Measurements from ENCODE around the gene BRD8.
"Not testable (repeated sequence)": the region's sequence is repeated elsewhere in the genome, so short reads cannot be mapped to it uniquely, and the experiment has no call there.

The BRD8 gene

GRCh38 chr5:138157626-138158025 lies 20.8 kb downstream of the BRD8 start:
- Histone ChIP-seq H3K27me3 (ENCODE audit: control insufficient read depth, insufficient read depth, low read length) (no peaks in the 10 kb centered on the region), H3K4me3 (ENCODE audit: low read length) (no peak overlapping the region), H3K36me3 (ENCODE audit: control insufficient read depth, low read depth, low read length) (peaks cover 59% of the 10 kb centered on the region), H3K9ac (ENCODE audit: low read length) (no peak overlapping the region), H3K9me3 (ENCODE audit: control insufficient read depth, low read depth, low read length) (no peaks in the 10 kb centered on the region), H3K4me1 (ENCODE audit: control insufficient read depth, low read depth, low read length) (no peaks in the 10 kb centered on the region), H3K27ac (ENCODE audit: low read length) (no peak overlapping the region)

- H3K9ac ChIP-seq (ENCODE audit: low read length); H3K4me1 ChIP-seq (ENCODE audit: control insufficient read depth, low read depth, low read length); H3K4me3 ChIP-seq (ENCODE audit: low read length): not testable (repeated sequence)
Observed at GRCh38 chr5:138155977-138156376, 22.5 kb downstream of the BRD8 start.

GRCh38 chr5:138149530-138149929 lies 28.9 kb downstream of the BRD8 start:
- Histone ChIP-seq H3K4me1 (ENCODE audit: control insufficient read depth, low read depth, low read length) (no peaks in the 10 kb centered on the region), H3K9me3 (ENCODE audit: control insufficient read depth, low read depth, low read length) (no peaks in the 10 kb centered on the region), H3K27ac (ENCODE audit: low read length) (no peak overlapping the region), H3K9ac (ENCODE audit: low read length) (no peak overlapping the region), H3K4me3 (ENCODE audit: low read length) (no peak overlapping the region), H3K36me3 (ENCODE audit: control insufficient read depth, low read depth, low read length) (no peaks in the 10 kb centered on the region), H3K27me3 (ENCODE audit: control insufficient read depth, insufficient read depth, low read length) (no peaks in the 10 kb centered on the region)

More at GRCh38 chr5:138155977-138156376, 22.5 kb downstream of the BRD8 start:
- H3K9me3 ChIP-seq (ENCODE audit: control insufficient read depth, low read depth, low read length); H3K27me3 ChIP-seq (ENCODE audit: control insufficient read depth, insufficient read depth, low read length); H3K27ac ChIP-seq (ENCODE audit: low read length): not testable (repeated sequence)
- H3K36me3 ChIP-seq (ENCODE audit: control insufficient read depth, low read depth, low read length) = peaks cover 45% of the 10 kb centered on the region

- H3K4me3 ChIP-seq (ENCODE audit: low read length) = no peak overlapping the region
Observed at GRCh38 chr5:138148811-138149210, 29.6 kb downstream of the BRD8 start.

GRCh38 chr5:138143578-138143977 lies 34.9 kb downstream of the BRD8 start:
- H3K36me3 ChIP-seq (ENCODE audit: control insufficient read depth, low read depth, low read length); H3K27ac ChIP-seq (ENCODE audit: low read length); H3K9me3 ChIP-seq (ENCODE audit: control insufficient read depth, low read depth, low read length); H3K9ac ChIP-seq (ENCODE audit: low read length); H3K4me1 ChIP-seq (ENCODE audit: control insufficient read depth, low read depth, low read length); H3K27me3 ChIP-seq (ENCODE audit: control insufficient read depth, insufficient read depth, low read length); H3K4me3 ChIP-seq (ENCODE audit: low read length): not testable (repeated sequence)

More at GRCh38 chr5:138148811-138149210, 29.6 kb downstream of the BRD8 start:
- H3K9me3 ChIP-seq (ENCODE audit: control insufficient read depth, low read depth, low read length) = no peaks in the 10 kb centered on the region
- no peaks in the 10 kb centered on the region for H3K36me3 ChIP-seq (ENCODE audit: control insufficient read depth, low read depth, low read length)
- no peaks in the 10 kb centered on the region for H3K4me1 ChIP-seq (ENCODE audit: control insufficient read depth, low read depth, low read length)
- no peak overlapping the region for H3K27ac ChIP-seq (ENCODE audit: low read length)
- H3K27me3 ChIP-seq (ENCODE audit: control insufficient read depth, insufficient read depth, low read length) = no peaks in the 10 kb centered on the region
- H3K9ac ChIP-seq (ENCODE audit: low read length) = no peak overlapping the region

GRCh38 chr5:138141734-138142133 lies 36.7 kb downstream of the BRD8 start:
- Histone ChIP-seq H3K4me3 (ENCODE audit: low read length) (no peak overlapping the region), H3K9ac (ENCODE audit: low read length) (no peak overlapping the region), H3K4me1 (ENCODE audit: control insufficient read depth, low read depth, low read length) (no peaks in the 10 kb centered on the region), H3K27me3 (ENCODE audit: control insufficient read depth, insufficient read depth, low read length) (no peaks in the 10 kb centered on the region), H3K27ac (ENCODE audit: low read length) (no peak overlapping the region), H3K9me3 (ENCODE audit: control insufficient read depth, low read depth, low read length) (no peaks in the 10 kb centered on the region), H3K36me3 (ENCODE audit: control insufficient read depth, low read depth, low read length) (no peaks in the 10 kb centered on the region)

- no peak overlapping the region for H3K27ac ChIP-seq (ENCODE audit: low read length)
- no peaks in the 10 kb centered on the region for H3K4me1 ChIP-seq (ENCODE audit: control insufficient read depth, low read depth, low read length)
- H3K36me3 ChIP-seq (ENCODE audit: control insufficient read depth, low read depth, low read length) = no peaks in the 10 kb centered on the region
- no peak overlapping the region for H3K4me3 ChIP-seq (ENCODE audit: low read length)
- no peaks in the 10 kb centered on the region for H3K9me3 ChIP-seq (ENCODE audit: control insufficient read depth, low read depth, low read length)
- no peak overlapping the region for H3K9ac ChIP-seq (ENCODE audit: low read length)
- H3K27me3 ChIP-seq (ENCODE audit: control insufficient read depth, insufficient read depth, low read length) = no peaks in the 10 kb centered on the region
Observed at GRCh38 chr5:138140268-138140667, 38.2 kb downstream of the BRD8 start.

- Histone ChIP-seq H3K4me1 (ENCODE audit: control insufficient read depth, low read depth, low read length) (no peaks in the 10 kb centered on the region), H3K9ac (ENCODE audit: low read length) (no peak overlapping the region), H3K9me3 (ENCODE audit: control insufficient read depth, low read depth, low read length) (no peaks in the 10 kb centered on the region), H3K4me3 (ENCODE audit: low read length) (peak overlapping the region; percentile 61), H3K27me3 (ENCODE audit: control insufficient read depth, insufficient read depth, low read length) (no peaks in the 10 kb centered on the region), H3K27ac (ENCODE audit: low read length) (no peak overlapping the region), H3K36me3 (ENCODE audit: control insufficient read depth, low read depth, low read length) (no peaks in the 10 kb centered on the region)
Observed at GRCh38 chr5:138139781-138140090, 38.7 kb downstream of the BRD8 start.

GRCh38 chr5:138138949-138139780 lies 39.3 kb downstream of the BRD8 start, which contains the start of gene NME5:
NME5 (minus strand) TSS chr5:138139428; CDS start chr5:138138780, 648 bp downstream.
- H3K27me3 ChIP-seq (ENCODE audit: control insufficient read depth, insufficient read depth, low read length) = no peaks in the 10 kb centered on the region
- H3K9me3 ChIP-seq (ENCODE audit: control insufficient read depth, low read depth, low read length) = no peaks in the 10 kb centered on the region
- no peaks in the 10 kb centered on the region for H3K36me3 ChIP-seq (ENCODE audit: control insufficient read depth, low read depth, low read length)
- H3K4me1 ChIP-seq (ENCODE audit: control insufficient read depth, low read depth, low read length) = no peaks in the 10 kb centered on the region
- peak within 1 kb of the TSS; percentile 61 for H3K4me3 ChIP-seq (ENCODE audit: low read length)
- H3K27ac ChIP-seq (ENCODE audit: low read length) = no peak within 1 kb of the TSS
- no peak within 1 kb of the TSS for H3K9ac ChIP-seq (ENCODE audit: low read length)

GRCh38 chr5:138132543-138132942 lies 45.9 kb downstream of the BRD8 start:
- peak overlapping the region; percentile 59 for H3K4me3 ChIP-seq (ENCODE audit: low read length)

GRCh38 chr5:138129347-138129746 lies 49.1 kb downstream of the BRD8 start:
- no peaks in the 10 kb centered on the region for H3K36me3 ChIP-seq (ENCODE audit: control insufficient read depth, low read depth, low read length)
- H3K4me1 ChIP-seq (ENCODE audit: control insufficient read depth, low read depth, low read length) = peaks cover 5% of the 10 kb centered on the region
- no peaks in the 10 kb centered on the region for H3K9me3 ChIP-seq (ENCODE audit: control insufficient read depth, low read depth, low read length)
- no peak overlapping the region for H3K9ac ChIP-seq (ENCODE audit: low read length)
- H3K27me3 ChIP-seq (ENCODE audit: control insufficient read depth, insufficient read depth, low read length) = no peaks in the 10 kb centered on the region
- H3K27ac ChIP-seq (ENCODE audit: low read length) = no peak overlapping the region
- no peak overlapping the region for H3K4me3 ChIP-seq (ENCODE audit: low read length)

More at GRCh38 chr5:138132543-138132942, 45.9 kb downstream of the BRD8 start:
- Histone ChIP-seq H3K9ac (ENCODE audit: low read length) (peak overlapping the region; percentile 22), H3K27ac (ENCODE audit: low read length) (no peak overlapping the region), H3K36me3 (ENCODE audit: control insufficient read depth, low read depth, low read length) (no peaks in the 10 kb centered on the region), H3K9me3 (ENCODE audit: control insufficient read depth, low read depth, low read length) (no peaks in the 10 kb centered on the region), H3K4me1 (ENCODE audit: control insufficient read depth, low read depth, low read length) (peaks cover 5% of the 10 kb centered on the region), H3K27me3 (ENCODE audit: control insufficient read depth, insufficient read depth, low read length) (no peaks in the 10 kb centered on the region)

GRCh38 chr5:138128334-138128733 lies 50.1 kb downstream of the BRD8 start:
- Histone ChIP-seq H3K27ac (ENCODE audit: low read length) (no peak overlapping the region), H3K9me3 (ENCODE audit: control insufficient read depth, low read depth, low read length) (no peaks in the 10 kb centered on the region), H3K9ac (ENCODE audit: low read length) (no peak overlapping the region), H3K4me1 (ENCODE audit: control insufficient read depth, low read depth, low read length) (peaks cover 5% of the 10 kb centered on the region), H3K27me3 (ENCODE audit: control insufficient read depth, insufficient read depth, low read length) (no peaks in the 10 kb centered on the region), H3K36me3 (ENCODE audit: control insufficient read depth, low read depth, low read length) (no peaks in the 10 kb centered on the region), H3K4me3 (ENCODE audit: low read length) (no peak overlapping the region)
